Measurements from ENCODE around the gene CAPN8. TPM values are rescaled to one million over a fixed set of nuclear protein-coding genes. Genes with fewer than 3 reads are reported as not detected.

Gene CAPN8
- polyA plus RNA-seq, 1 of the 3 experiments (the other 2 are of a cell fraction) = not detected

GRCh38 chr1:223512057-223512456 is 153.4 kb downstream of the CAPN8 start:
- CTCF ChIA-PET = no interaction called here
- Histone ChIP-seq H3K36me3 (replicated peaks in 1 of 2; ENCODE audit: control insufficient read depth in 1 of 2, insufficient read depth in 2 of 2, low read length in 1 of 2) (no peaks in the 10 kb centered on the region), H3K4me1 (ENCODE audit: control insufficient read depth in 1 of 2, insufficient read depth in 2 of 2, low read depth in 1 of 2, low read length in 1 of 2) (peaks cover 0 to 2% of the 10 kb centered on the region in 2 experiments; a peak in 1 of 4 replicates), H3K27me3 (ENCODE audit: insufficient read depth) (peaks cover 14% of the 10 kb centered on the region), H3K4me2 (no peak overlapping the region), H3F3A (replicated peaks; ENCODE audit: insufficient read depth) (no peaks in the 10 kb centered on the region), H3K9me3 (no peaks in the 10 kb centered on the region), H4K20me1 (ENCODE audit: insufficient read depth) (no peaks in the 10 kb centered on the region), H2AFZ (ENCODE audit: low read depth) (no peak overlapping the region), H3K9me2 (no peaks in the 10 kb centered on the region), H3K79me2 (ENCODE audit: insufficient read depth) (no peaks in the 10 kb centered on the region), H3K4me3 (ENCODE audit: low read depth in 2 of 2, low read length in 1 of 2) (no peak overlapping the region), H3K27ac (ENCODE audit: low read depth in 2 of 2, low read length in 1 of 2) (no peak overlapping the region), H3K9ac (no peak overlapping the region)
- POLR2A ChIA-PET = no interaction called here
- 63% methylated on average over 6 of the region's 6 CpGs for WGBS (ENCODE audit: low lambda C conversion rate)
- DNase-seq = no peak
- no peak for TF ChIP-seq POLR2AphosphoS5 (IDR thresholded peaks at IDR 0.05; ENCODE audit: low read depth, low read length)
- no peak for TF ChIP-seq NRF1 (IDR thresholded peaks at IDR 0.05; ENCODE audit: low read depth, low read length)
- no peak for TF ChIP-seq FOXM1 (IDR thresholded peaks at IDR 0.05; ENCODE audit: low read depth)
- no peak for TF ChIP-seq RFX5 (IDR thresholded peaks at IDR 0.05; ENCODE audit: low read length)
- no peak for TF ChIP-seq RAD21 (IDR thresholded peaks at IDR 0.05; ENCODE audit: low read length)
- no peak for TF ChIP-seq PBX3 (IDR thresholded peaks at IDR 0.05)
- TF ChIP-seq FOXJ3 (CRISPR knock-in tag; IDR thresholded peaks at IDR 0.05) = no peak
- TF ChIP-seq TEAD4 (IDR thresholded peaks at IDR 0.05; ENCODE audit: borderline replicate concordance, insufficient read depth) = no peak
- TF ChIP-seq USF2 (IDR thresholded peaks at IDR 0.05; ENCODE audit: borderline replicate concordance, low read depth, low read length) = no peak
- TF ChIP-seq EP300 (IDR thresholded peaks at IDR 0.05; ENCODE audit: borderline replicate concordance in 1 of 2, low read depth in 1 of 2, low read length in 1 of 2) = no peak
- no peak for TF ChIP-seq EZH2phosphoT487 (IDR thresholded peaks at IDR 0.05; ENCODE audit: borderline replicate concordance, low read depth)
- no peak for TF ChIP-seq IRF3 (IDR thresholded peaks at IDR 0.05; ENCODE audit: low read depth, low read length)
- no peak for TF ChIP-seq YY1 (IDR thresholded peaks at IDR 0.05; ENCODE audit: low read depth)
- no peak for TF ChIP-seq JUND (IDR thresholded peaks at IDR 0.05)
- TF ChIP-seq SIN3A (IDR thresholded peaks at IDR 0.05; ENCODE audit: borderline replicate concordance, low read depth, low read length) = no peak
- no peak for TF ChIP-seq FOSL2 (IDR thresholded peaks at IDR 0.05; ENCODE audit: borderline replicate concordance, low read depth)
- TF ChIP-seq TAF1 (IDR thresholded peaks at IDR 0.05; ENCODE audit: borderline replicate concordance, low read depth, low read length) = no peak
- TF ChIP-seq GATA2 (CRISPR knock-in tag; IDR thresholded peaks at IDR 0.05) = no peak
- no peak for TF ChIP-seq ZBTB33 (IDR thresholded peaks at IDR 0.05; ENCODE audit: borderline replicate concordance, low read depth)
- TF ChIP-seq ELF1 (IDR thresholded peaks at IDR 0.05) = no peak

Data from SK-N-SH (cell line).